Activated naive CD8-positive, alpha-beta T cell treated with anti-CD3 and anti-CD28 coated beads, Interleukin-2, amount 50 U/mL, for 16 hours (primary cell): ENCODE data around the gene ERBB4.

ENCODE experiments used
- DNase-seq: peaks from one replicate; pipeline ENCODE4 v3.0.0-alpha.2; 2020; ENCODE audit warnings: low read depth, low spot score

Gene ERBB4

DNA sequence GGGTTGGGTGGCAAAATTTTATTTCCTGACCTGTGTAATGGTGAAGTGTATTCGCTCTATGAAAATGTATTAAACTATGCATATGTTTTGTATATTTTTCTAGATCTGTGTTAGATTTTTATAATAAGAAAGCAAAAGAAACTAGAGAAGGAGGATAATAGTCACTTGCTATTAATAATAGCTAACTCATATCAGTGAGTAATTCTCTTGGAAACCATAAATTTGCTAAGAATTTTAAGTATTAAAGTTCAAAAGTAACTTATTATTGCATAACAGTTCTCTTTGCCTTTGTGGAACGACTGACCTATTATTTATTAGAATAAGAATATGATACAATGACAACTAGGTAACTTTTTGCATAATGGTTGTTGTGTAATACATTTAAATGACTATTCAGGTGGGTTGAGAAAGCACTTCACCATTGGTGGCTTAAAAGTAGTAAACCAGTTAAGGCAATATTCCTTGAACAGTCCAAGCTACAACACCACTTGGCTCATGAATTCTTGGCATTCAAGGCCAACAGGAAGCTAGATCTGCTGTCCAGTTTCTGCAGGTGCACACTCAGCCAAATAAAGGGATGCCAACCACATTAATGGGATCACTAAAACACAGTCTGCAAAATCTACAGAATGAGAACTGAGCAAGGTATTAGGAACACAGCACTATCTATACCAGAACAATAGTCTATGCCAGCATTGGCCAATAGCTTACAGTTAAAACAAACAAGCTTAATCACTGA lies 1060.9 kb downstream of the ERBB4 start:
- no peak for DNase-seq

DNA sequence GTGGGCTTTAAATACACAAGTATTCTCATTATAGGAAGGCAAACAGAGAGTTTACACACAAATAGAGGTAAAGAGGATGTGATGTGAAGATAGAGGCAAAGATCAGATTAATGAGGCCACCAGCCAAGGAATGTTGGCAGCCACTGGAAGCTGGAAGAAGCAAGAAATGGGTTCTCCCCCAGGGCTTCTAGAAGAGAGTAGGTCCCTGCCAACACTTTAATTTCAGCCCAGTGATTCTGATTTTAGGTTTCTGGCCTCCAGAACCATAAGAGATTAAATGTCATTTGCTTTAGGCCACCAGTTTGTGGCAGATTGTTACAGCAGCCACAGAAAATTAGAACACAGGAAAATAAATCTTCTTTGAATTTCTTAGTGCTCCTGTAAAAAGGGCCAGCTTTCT lies 1065.5 kb downstream of the ERBB4 start:
- no peak for DNase-seq

DNA sequence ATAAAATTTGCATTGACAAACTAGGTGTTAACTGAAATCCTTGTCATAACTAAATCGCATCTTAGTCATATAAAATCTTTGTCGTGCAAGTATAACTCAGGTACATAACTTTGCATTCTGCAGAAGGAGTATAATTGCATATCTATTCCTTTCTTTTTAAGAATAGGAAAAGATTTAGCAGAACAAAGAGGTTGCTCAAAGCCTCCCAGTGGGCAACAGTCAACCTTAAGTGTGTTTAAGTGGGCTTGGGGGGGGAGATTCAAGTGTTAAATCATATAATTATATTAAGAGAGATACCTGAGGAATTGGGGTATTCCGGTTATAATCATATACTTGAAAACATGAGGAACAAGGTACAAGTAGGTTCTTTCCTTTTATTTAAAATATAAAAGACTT lies 1068.9 kb downstream of the ERBB4 start:
- DNase-seq = no peak

GRCh38 chr2:211468877-211469663 lies 1069.5 kb downstream of the ERBB4 start:
- no peak for DNase-seq

DNA sequence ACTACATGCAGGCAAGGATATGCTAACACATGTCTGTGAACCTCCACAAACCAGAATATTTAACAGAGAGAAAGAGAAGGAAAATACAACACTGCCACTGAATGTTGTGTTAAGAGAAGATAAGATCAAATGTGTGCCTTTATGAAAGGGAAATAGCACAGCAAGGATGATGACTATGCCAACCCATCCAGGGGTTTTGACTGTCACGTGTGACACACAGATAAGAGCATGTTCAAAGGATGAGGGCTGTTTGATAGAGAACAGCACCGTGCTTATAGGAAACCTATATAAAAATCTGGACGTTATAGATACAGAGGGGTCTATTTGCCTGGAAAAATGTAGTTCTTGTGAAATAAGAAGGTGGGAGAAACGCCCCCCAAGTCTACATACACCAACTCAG lies 1070.4 kb downstream of the ERBB4 start:
- no peak for DNase-seq

DNA sequence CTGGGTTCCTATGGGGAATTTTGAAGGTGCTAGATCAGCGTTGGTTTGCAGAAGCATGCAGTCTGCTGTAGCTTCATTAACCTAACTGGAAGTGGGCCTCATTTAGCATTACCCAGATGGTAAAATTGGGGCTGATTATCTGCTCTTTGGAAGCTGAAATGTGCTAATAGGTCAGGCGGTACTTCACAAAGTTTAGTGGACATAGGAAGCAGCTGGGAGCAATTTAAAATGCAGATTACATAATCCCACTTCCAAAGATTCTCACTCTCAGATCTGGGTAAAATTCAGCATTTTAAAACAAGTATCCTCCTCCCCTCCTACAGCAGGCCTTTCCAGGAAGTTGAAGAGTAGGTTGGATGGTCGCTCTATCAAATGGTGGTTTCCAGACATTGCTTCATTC lies 1075.2 kb downstream of the ERBB4 start:
- DNase-seq = no peak

GRCh38 chr2:211458974-211459373 lies 1079.6 kb downstream of the ERBB4 start:
- no peak for DNase-seq

DNA sequence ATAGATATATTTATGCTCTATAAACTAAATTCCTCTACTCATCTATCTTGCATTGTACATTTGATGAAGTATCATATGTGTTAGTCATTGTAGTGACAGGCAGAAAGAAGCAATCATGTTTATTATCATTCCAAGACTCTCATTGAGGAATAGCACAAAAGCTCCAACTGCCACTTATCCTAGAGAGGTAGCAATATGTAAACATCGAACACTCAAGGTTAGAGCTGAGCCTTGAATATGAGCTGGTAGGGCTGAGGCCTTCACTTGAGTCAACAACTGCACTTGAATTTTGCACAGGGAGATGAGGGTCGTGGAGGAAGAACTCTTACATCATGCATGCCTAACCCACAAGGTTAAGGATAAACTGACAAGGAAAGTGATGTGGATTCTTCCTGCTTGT lies 1081.3 kb downstream of the ERBB4 start:
- DNase-seq = no peak

GRCh38 chr2:211455216-211455841 lies 1083.3 kb downstream of the ERBB4 start:
- DNase-seq = no peak

- DNase-seq = no peak
Measured at GRCh38 chr2:211454679-211455078, 1083.9 kb downstream of the ERBB4 start.

DNA sequence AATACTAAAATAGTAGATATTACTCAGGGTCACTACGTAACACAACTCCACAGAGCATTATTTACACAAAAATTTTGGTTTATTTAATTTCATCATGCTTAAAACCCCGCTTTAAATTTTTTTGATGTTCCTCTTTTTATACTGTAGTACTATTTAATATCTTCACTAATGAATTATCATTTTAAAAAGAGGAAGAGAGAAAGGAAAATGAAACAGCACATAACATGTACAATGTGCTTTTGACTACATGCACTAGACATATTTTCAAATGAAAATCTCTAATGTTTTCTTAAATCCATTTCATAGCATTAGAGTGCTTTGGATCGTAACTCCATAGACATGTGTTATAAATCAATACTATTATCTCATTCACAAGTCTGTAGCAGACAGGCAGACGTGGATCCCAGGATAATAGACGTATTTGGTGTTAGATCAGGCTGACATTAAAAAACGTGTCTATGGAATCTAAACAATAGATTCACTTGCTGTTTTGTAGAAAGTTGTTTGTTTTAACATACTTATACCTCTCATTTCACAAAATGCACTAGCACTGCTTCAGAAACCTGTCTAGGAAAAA lies 1085.2 kb downstream of the ERBB4 start:
- DNase-seq = no peak

DNA sequence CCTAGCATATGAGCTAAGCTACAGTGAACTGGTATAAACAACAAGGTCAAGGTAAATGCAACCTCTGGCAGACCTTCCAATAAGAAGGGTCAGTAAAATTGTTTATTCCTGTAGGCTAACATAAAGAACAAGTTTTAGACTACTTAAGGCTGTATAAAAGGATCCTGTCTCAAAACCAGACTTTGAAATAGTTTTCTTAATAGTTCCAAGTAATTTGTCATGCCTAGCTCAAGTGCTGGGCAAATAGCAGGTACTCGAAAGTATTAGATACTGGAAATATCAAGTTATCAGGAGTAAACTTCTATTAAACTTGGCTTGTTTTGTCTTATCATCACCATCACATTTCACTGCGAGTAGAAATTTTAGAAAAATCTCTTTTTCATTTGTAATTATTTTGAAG lies 1087.0 kb downstream of the ERBB4 start:
- DNase-seq = no peak

- DNase-seq = no peak
Measured at GRCh38 chr2:211449819-211450218, 1088.8 kb downstream of the ERBB4 start.

GRCh38 chr2:211447548-211447947 lies 1091.1 kb downstream of the ERBB4 start:
- no peak for DNase-seq

DNA sequence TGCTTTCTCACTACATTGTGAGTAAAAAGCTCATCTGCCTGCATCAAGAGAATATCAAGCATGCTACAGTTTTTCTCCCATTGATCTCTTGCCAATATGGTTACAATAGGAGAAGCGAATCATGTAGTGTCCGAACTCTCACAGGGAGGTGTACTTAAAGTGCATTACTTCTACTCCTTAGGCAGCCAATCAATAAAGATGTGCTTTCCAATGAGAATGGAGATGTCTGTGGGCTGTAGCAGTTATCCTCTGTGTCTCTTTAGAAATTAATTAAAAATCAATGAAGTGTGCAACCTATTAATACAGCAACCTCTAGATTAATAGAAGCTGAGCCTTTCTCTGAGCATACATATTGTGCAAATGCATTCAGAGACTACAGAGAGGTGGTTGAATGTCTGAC lies 1098.5 kb downstream of the ERBB4 start:
- DNase-seq = no peak

GRCh38 chr2:211439011-211439410 lies 1099.6 kb downstream of the ERBB4 start:
- DNase-seq = no peak

DNA sequence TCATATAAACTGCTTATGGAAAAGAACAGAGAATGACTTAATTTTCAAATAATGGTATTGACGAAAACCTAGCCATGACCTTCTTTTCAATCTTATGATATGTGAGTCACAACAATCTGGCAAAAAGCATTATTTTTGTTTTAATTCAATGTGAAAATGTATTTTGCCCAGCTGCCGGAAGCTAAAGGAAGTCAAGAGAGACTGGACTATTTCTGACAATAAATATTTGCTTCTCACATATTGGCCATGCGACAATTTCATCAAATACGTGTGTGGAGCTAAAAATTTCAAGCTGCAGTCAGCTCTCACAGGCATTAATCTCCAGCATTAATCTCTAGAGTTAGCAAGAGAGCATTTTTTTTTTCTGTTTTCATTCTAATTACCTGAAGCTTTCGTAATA lies 1101.2 kb downstream of the ERBB4 start:
- DNase-seq = no peak

DNA sequence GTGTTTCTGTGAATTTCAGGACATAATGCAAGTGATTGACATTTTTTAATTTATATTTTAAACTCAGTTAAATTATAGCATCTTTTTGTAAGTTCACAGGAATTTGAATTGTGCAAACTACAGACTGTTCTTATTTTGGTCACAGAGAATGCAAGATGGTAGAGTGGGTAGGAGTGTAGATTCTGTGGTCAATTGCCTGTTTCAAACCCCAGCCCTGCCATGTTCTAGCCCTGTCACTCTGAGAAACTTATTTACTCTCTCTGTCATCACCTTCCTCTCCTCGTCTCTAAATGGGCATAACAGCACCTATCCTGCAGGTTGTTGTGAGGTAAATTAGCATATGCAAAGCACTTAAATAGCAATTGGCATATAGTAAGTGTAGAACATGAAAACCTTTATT lies 1102.4 kb downstream of the ERBB4 start:
- DNase-seq = no peak

GRCh38 chr2:211435331-211435730 lies 1103.3 kb downstream of the ERBB4 start:
- no peak for DNase-seq

- no peak for DNase-seq
Measured at GRCh38 chr2:211434773-211435172, 1103.8 kb downstream of the ERBB4 start.

DNA sequence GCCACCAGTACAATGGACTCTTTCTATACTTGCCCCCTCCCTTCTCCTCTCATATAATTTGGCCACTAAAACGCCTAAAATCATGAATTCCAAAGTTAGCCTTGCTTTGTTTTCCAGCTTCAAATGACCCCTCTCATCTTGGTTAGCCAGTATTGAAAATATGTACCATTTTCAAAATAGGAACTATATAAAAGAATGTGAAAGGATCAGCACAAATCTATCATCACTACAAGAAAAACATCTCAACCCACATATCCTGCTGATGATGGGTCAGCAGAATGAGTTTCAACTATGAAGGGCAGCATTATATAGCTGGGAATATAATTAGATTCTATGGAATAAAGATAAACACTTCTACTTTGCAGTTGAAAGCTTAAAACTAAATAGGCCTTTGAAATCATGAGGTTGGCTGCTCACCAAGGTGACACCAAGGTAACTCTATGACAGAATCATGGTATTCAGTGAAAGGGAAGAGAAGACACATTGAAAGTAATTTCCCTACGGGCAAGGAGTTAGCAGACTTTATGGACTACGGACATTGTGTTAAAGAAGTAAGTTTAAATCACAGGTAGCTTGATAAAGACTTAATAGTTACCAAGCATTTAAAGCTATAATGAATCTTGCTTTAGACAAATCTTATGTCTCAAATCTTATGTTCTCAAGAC lies 1109.2 kb downstream of the ERBB4 start:
- no peak for DNase-seq

DNA sequence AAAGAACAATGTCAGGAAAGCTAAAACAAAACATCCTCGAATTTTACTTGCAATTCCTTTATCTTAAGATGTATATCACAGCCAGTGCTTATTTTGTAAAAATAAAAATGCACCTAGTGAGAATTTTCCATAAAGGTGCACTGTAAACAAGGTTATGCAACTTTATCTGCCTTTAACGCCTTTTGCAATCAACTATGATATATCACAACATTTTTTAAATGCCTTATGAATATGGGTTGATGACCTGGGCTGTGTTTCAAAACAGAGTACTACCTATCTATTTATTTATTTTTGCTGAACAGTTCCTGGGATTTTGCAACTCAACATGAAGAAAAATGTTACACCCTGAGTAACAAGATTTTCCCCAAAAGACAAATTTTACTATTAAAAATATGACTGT lies 1112.4 kb downstream of the ERBB4 start:
- DNase-seq = no peak
